ENCODE results near the gene ARHGAP33.

Gene ARHGAP33

GRCh38 chr19:35739275-35740107 lies 35.9 kb upstream of the ARHGAP33 start:
- no peak for DNase-seq (ENCODE audit: low spot score)

GRCh38 chr19:35740108-35740422 lies 35.3 kb upstream of the ARHGAP33 start:
- no peak for DNase-seq (ENCODE audit: low spot score)

- peak; percentile 97 for DNase-seq (ENCODE audit: low spot score)
These were observed 34.8 kb upstream of the ARHGAP33 start for GRCh38 chr19:35740423-35741202.

- no peak for DNase-seq (ENCODE audit: low spot score)
These were observed 34.2 kb upstream of the ARHGAP33 start for GRCh38 chr19:35741203-35741515.

- DNase-seq (ENCODE audit: low spot score), result peak; percentile 84
These were observed 33.1 kb upstream of the ARHGAP33 start, which contains the start of gene IGFLR1 for GRCh38 chr19:35742121-35742724. Gene IGFLR1 (minus strand): TSS chr19:35742452. CDS start chr19:35741180, 1,272 bp downstream.

- no peak for DNase-seq (ENCODE audit: low spot score)
These were observed 31.5 kb upstream of the ARHGAP33 start for GRCh38 chr19:35743640-35744429.

- peak; percentile 97 for DNase-seq (ENCODE audit: low spot score)
These were observed 30.7 kb upstream of the ARHGAP33 start for GRCh38 chr19:35744430-35745327.

- peak; percentile 99 for DNase-seq (ENCODE audit: low spot score)
These were observed 29.9 kb upstream of the ARHGAP33 start, which contains the start of the genes PSENEN and U2AF1L4 for GRCh38 chr19:35745328-35746086. Gene PSENEN (plus strand): TSS chr19:35745651. CDS start chr19:35745931, 280 bp downstream. Gene U2AF1L4 (minus strand): TSS chr19:35745418. CDS start chr19:35745391, 27 bp downstream.

- DNase-seq (ENCODE audit: low spot score), result no peak
These were observed 29.3 kb upstream of the ARHGAP33 start for GRCh38 chr19:35746087-35746462.

- DNase-seq (ENCODE audit: low spot score), result no peak
These were observed 28.8 kb upstream of the ARHGAP33 start for GRCh38 chr19:35746531-35746930.

GRCh38 chr19:35748106-35749020 lies 27.0 kb upstream of the ARHGAP33 start, which contains the start of gene LIN37:
Gene LIN37 (plus strand): TSS chr19:35748576. CDS start chr19:35748725, 149 bp downstream.
- peak; percentile 100 for DNase-seq (ENCODE audit: low spot score)

GRCh38 chr19:35750167-35750566 lies 25.2 kb upstream of the ARHGAP33 start:
- DNase-seq (ENCODE audit: low spot score), result no peak

- no peak for DNase-seq (ENCODE audit: low spot score)
These were observed 23.3 kb upstream of the ARHGAP33 start for GRCh38 chr19:35751839-35752745.

GRCh38 chr19:35752746-35753350 lies 22.5 kb upstream of the ARHGAP33 start:
- DNase-seq (ENCODE audit: low spot score), result no peak

GRCh38 chr19:35753634-35754369 lies 21.6 kb upstream of the ARHGAP33 start:
- DNase-seq (ENCODE audit: low spot score), result no peak

GRCh38 chr19:35754370-35755130 lies 20.8 kb upstream of the ARHGAP33 start:
- DNase-seq (ENCODE audit: low spot score), result no peak

Data from NAMALWA (cell line).